Measurements from ENCODE around the gene TMEM121.

TMEM121 gene

DNA sequence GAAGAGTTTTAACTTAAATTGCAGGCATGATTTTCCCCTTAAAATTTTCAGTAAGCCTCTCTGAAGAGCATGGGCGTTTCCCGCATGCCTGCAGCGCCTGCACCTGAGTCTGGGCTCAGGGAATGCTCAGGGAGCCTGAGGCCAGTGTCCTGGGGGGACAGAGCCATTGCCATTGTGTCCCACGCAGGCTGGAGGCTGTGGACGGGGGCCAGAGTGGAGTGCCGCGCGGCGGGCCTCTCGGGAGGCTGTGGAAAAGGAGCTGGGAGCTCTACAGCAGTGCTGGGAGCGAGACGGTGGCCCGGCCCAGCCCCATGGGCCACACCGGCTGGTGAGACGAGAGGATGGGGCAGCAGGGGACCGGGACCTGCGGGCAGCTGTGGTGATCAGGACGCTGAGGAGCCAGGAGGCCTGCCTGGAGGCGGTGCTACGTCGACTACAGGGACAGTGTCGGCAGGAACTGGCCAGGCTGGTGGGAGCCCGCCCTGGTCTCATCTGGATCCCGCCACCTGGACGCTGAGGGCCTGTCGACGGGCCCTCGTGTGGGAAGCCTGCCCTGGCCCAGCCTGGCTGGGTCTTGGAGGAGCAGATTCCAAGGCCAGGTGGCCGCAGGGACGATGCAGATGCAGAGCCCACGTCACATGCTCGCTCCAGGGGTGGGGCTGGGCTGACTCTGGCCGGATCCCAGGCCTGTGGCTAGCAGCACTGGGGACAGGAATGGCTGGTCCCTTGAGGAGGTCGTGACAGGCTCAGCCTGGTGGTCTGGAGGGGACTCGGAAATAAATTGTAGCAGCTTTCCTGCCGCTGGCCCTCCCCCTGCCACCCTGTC, 27.7 kb upstream of the TMEM121 start:
- peak; percentile 10 for DNase-seq

DNA sequence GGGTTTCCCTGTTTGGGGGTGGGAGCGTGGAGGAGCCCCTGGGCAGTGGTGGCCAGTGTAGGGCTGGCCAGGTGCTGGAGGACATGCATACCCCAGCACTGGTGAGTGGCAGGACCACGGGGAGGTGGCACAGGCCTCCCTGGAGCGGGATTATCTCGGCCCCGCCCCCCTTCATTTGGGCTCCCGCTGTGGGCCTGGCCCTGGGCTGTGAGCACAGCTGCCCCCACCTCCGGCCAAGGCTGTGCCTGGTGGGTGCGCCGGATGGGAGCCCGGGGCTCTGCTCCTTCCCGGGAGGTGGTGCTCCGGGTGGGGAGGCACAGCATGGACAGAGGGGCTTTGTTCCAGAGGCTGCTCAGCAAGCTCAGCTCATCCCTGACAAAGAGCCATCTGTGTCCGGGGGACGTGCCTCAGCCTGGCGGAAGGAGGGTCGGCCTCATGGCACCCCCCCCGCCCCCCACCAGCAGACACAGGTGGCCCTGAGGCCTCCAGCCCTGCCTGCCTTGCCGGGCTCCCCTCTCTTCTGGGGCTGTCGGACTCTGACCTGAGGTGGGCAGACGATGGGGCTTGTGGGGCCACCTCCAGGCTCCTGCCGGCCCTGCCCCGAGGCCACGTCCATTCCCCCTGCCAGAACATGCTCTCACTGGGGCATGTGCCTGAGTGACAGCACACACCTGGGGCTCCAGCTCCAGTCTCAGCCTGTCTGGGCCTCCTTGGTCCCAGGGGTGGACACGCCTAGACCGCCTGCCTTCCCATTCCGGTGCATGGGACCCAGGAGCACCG, 26.9 kb upstream of the TMEM121 start:
- DNase-seq: peak; percentile 11

GRCh38 chr14:105500036-105500725, 26.2 kb upstream of the TMEM121 start:
- peak; percentile 9 for DNase-seq

- no peak for DNase-seq
Observed at GRCh38 chr14:105500726-105501101, 25.7 kb upstream of the TMEM121 start.

- DNase-seq: no peak
Observed at GRCh38 chr14:105501504-105502291, 24.7 kb upstream of the TMEM121 start.

DNA sequence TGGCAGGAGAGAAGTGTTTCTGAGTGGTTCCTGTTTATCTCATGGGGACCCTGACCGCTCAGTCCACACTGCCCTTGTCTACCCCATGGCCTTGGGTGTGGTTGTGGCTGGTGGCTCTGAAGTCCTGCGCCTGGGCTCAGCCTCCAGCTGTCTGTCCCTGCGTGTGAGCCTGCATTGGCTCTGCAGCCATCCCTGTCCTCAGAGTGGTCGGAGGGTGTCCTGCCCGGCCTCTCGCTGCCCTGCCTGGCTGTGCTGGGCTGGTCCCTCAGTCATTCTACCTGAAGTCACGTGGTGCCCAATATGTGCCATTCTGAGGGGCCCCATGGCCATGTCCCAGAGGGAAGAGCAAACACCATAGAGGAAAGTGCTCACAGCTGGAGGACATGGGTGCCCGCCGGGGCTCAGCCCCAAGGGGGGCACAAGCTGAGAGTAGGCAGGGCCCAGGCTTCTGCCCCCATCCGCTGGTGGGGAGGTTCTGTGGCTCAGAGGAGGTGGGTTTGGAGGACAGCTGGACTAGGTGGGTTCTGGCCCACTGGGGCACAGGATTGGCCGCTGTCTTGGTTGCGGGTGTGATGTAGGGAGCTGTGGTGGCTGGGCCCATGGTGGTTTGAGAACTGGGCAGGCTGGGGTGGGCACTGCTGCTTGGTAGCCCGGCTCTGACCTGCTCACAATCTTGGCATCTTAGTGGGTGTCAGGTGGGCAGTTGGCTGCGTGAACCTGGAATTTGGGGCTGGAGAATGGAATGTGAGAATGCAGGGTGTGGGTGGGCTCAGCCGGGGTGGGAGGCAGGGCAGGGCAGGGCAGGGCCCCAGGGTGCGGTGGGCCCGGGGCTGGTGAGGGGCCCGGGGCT, 23.7 kb upstream of the TMEM121 start:
- DNase-seq: no peak

- DNase-seq: no peak
Observed at GRCh38 chr14:105503296-105503640, 23.1 kb upstream of the TMEM121 start.

DNA sequence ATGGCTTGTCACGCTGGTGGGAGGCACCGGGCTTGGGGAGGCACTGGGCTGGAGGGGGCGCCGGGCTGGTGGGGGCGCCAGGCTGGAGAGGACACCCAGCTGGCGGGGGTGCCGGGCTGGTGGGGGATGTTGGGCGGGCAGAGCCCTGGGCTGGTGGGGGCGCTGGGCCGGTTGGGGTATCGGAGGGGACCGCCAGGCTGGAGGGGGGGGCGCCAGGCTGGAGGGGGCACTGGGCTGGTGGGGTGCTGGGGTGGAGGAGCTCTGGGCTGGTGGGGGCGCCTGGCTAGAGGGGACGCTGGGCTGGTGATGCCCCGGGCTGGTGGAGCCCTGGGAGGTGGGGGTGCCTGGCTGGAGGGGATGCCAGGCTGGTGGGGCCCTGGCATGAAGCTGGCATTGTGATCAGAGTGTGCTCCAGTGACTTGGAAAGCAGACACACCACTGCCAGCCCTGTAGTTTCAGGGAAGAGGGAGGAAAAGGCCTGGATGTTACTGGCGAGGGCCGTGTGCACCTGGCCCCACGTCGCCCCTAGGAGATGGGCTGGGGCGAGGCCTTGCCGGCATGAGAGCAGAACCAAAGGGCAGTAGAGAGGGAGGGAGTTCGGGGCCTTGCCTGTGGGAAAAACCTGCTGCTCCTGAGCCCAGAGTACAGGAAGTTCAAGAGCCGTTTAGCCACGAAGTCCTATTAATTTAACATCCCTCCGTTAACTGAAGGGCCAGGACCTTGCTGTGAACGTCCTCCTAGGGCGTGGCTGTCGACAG, 22.3 kb upstream of the TMEM121 start:
- DNase-seq: no peak

- peak; percentile 10 for DNase-seq
Observed at GRCh38 chr14:105505101-105505500, 21.3 kb upstream of the TMEM121 start.

- DNase-seq: no peak
Observed at GRCh38 chr14:105507247-105507646, 19.1 kb upstream of the TMEM121 start.

GRCh38 chr14:105508069-105508468, 18.3 kb upstream of the TMEM121 start:
- DNase-seq: no peak

DNA sequence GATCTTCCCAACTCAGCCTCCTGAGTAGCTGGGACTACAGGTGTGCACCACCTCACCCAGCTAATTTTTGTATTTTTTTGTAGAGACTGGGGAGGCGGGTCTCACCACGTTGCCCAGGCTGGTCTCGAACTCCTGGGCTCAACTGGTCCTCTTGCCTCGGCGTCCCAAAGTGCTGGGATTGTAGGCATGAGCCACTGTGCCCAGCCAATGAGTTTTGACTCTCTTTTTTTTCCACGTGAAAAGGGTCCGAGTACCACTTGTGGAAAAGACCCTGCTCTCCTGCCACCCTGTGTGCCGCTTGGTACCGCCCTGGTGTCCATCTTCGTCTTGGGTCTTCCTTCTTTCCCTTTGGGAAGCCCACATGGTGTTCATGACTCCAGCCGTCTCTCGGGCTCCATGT, 17.8 kb upstream of the TMEM121 start:
- DNase-seq: no peak

DNA sequence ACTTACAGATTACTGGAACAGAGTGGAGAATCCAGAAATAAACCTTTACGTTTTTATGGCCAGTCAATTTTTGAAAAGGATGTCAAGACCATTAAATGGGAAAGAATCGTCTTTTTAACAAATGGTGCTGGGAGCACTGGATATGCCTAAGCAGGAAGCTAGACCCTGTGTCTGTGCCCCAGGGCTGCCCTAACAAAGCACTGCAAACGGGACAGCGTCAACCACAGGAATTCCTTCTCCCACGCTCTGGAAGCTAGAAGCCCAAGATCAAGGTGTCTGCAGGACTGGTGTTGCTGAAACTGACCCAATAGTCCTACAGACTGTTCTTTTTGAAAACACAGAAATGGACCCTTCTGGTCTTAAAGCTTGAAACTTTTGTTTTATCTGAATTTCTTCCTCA, 9.3 kb upstream of the TMEM121 start:
- no peak for DNase-seq

GRCh38 chr14:105519946-105520698, 6.3 kb upstream of the TMEM121 start:
- DNase-seq: no peak

DNA sequence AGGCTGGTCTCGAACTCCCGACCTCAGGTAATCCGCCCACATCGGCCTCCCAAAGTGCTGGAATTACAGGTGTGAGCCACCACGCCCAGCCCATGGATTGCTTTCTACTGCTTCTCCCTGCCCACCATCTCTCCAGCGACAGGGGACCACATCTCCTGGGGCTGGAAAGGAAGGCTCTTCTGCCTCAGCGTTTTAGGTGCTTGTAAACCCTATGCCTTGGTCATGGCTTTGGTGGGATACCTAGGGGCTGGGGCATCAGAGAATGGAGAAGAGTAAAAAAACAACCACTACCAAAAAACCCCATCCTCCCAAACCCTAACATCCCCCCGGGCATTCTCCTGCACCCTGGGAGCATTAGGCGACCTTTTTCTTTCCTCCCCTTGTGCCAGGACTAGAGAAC, 1.1 kb upstream of the TMEM121 start:
- DNase-seq: no peak

GRCh38 chr14:105526776-105527380, 495 bp downstream of the TMEM121 start:
- DNase-seq: no peak

GRCh38 chr14:105527381-105527825, 1.0 kb downstream of the TMEM121 start:
- DNase-seq: no peak

DNA sequence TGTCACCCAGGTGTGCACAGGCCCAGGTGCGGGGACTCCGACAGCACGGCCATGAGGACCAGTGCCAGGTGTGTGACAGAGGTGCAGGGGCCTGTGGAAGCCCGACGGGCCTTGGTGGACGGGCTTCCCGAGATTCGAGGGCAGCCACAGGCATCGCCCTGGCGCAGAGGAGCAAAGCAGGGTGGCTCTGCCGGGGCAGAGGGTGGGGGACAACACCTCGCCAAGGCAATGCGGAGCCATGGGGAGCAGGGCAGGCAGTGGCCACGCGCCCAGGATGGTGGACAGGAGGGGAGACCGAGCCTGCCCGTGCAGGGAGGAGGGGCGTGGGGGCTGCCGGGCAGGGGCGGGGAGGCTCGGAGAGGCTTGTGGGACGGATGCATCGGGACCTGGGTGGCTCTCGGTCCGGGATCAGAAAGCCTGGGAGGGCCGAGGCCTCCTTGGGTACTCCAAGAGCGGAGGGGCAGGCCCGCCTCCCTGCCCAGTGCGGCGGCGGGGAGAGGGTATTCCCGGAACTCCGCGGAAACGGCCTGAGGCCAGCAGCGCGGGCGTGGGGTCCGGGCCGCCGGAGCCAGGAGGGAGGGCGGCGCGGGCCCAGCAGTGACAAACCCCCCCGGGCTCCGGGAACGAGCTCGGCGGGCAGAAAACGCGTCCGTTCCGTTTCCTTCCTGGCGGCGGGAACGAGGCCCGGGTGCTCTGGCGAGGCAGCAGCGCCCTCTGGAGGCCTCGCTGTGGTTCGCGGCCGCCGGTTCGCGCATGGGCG, 1.6 kb downstream of the TMEM121 start:
- peak; percentile 84 for DNase-seq
